Endothelial cell of umbilical vein (primary cell): ENCODE measurements around the gene ENDOG. TPM values are rescaled to one million over a fixed set of nuclear protein-coding genes. Genes with fewer than 3 reads are reported as not detected.

Experiments
- BruUV-seq: library from RNA; stranded (reverse); fragments of 400-500 nt; replicated peaks from 2 replicates; lab custom pipeline; 2021; lab: Mats Ljungman, UMichigan
- CTCF ChIA-PET: fragments of 300-600, 350-600 bp; sonication (Branson Sonifier 250); formaldehyde crosslinking; loops from one replicate; lab custom pipeline; 2021; ENCODE audit warnings: antibody characterized with exemption, inconsistent platforms; lab: Charles Lee
- POLR2A ChIA-PET: fragments of 300-600, 350-600 bp; sonication (Branson Sonifier 250); formaldehyde crosslinking; loops from one replicate; lab custom pipeline; 2021; ENCODE audit warnings: antibody characterized with exemption, inconsistent platforms; lab: Charles Lee
- DNase-seq: peaks from one replicate; pipeline ENCODE4 v3.0.0-alpha.2; 2011; ENCODE audit warnings: low read depth, low spot score
- FAIRE-seq: peaks from 2 replicates; lab custom pipeline; 2011; peaks lifted over from hg19 to GRCh38; lab: Jason Lieb, UNC
- H2AFZ ChIP-seq: 2 replicates; pipeline ENCODE4 v1.6.0; 2012; ENCODE audit warnings: low read depth, low read length, control low read depth, inconsistent platforms
- H3K27ac ChIP-seq: 2 replicates; pipeline ENCODE4 v1.5.1; 2011; ENCODE audit warnings: low read depth, mild to moderate bottlenecking, control low read depth, low read length, moderate library complexity; ENCODE audit not compliant: insufficient read depth
- H3K27me3 ChIP-seq, 2 experiments: 2 replicates each; pipeline versions ENCODE4 v1.6.0 to v1.6.1; 2011; ENCODE audit warnings: low read length in 2 of 2, mixed read lengths in 1 of 2; ENCODE audit not compliant: control insufficient read depth in 2 of 2, insufficient read depth in 2 of 2
- H3K36me3 ChIP-seq, 2 experiments: 2 replicates in 1 of 2; 3 replicates in 1 of 2; pipeline ENCODE4 v1.5.1; 2011; ENCODE audit warnings: low read length in 2 of 2, mild to moderate bottlenecking in 1 of 2, moderate library complexity in 1 of 2; ENCODE audit not compliant: control insufficient read depth in 2 of 2, insufficient read depth in 2 of 2; ENCODE audit errors: extremely low read depth in 1 of 2
- H3K4me1 ChIP-seq: 3 replicates; pipeline ENCODE4 v1.5.1; 2011; ENCODE audit warnings: mild to moderate bottlenecking, low read length; ENCODE audit not compliant: control insufficient read depth, insufficient read depth; ENCODE audit errors: extremely low read depth
- H3K4me2 ChIP-seq: 2 replicates; pipeline ENCODE4 v1.6.1; 2011; ENCODE audit warnings: low read length, control low read depth, mixed read lengths; ENCODE audit not compliant: insufficient read depth
- H3K4me3 ChIP-seq, 3 experiments: fragments of 200-600 bp in 1 of 3; sonication (generic), shearing (Covaris generic) in 1 of 3; replicated peaks in 1 of 3; 2 replicates each; pipeline ENCODE4 v1.5.1; 2011 to 2016; ENCODE audit warnings: control low read depth in 3 of 3, low read length in 3 of 3, mild to moderate bottlenecking in 2 of 3, inconsistent platforms in 1 of 3, low read depth in 1 of 3, moderate library complexity in 1 of 3; ENCODE audit not compliant: insufficient read depth in 1 of 3
- H3K79me2 ChIP-seq: 2 replicates; pipeline ENCODE4 v1.6.0; 2012; ENCODE audit warnings: low read length, inconsistent platforms; ENCODE audit not compliant: control insufficient read depth, insufficient read depth
- H3K9ac ChIP-seq: replicated peaks from 2 replicates; pipeline ENCODE3; 2011; ENCODE audit warnings: low read length, control low read depth; ENCODE audit not compliant: insufficient read depth; ENCODE audit errors: extremely low read depth
- H3K9me1 ChIP-seq: replicated peaks from 3 replicates; pipeline ENCODE4 v1.6.0; 2011; ENCODE audit warnings: mild to moderate bottlenecking, low read length; ENCODE audit not compliant: control insufficient read depth, insufficient read depth; ENCODE audit errors: extremely low read depth
- H3K9me3 ChIP-seq: replicated peaks from 2 replicates; pipeline ENCODE4 v1.5.1; 2012; ENCODE audit warnings: low read length, inconsistent platforms; ENCODE audit not compliant: control insufficient read depth, insufficient read depth
- H4K20me1 ChIP-seq: replicated peaks from 2 replicates; pipeline ENCODE3; 2011; ENCODE audit warnings: mild to moderate bottlenecking, low read length; ENCODE audit not compliant: control insufficient read depth, insufficient read depth; ENCODE audit errors: extremely low read depth
- CTCF ChIP-seq, 2 donors: IDR thresholded peaks; 1 replicate in 1 of 2; 2 replicates in 1 of 2; pipeline ENCODE4 v1.5.1; 2011; ENCODE audit warnings: low read length in 2 of 2, mild to moderate bottlenecking in 2 of 2, moderate library complexity in 2 of 2, control low read depth in 1 of 2, inconsistent platforms in 1 of 2, low read depth in 1 of 2; ENCODE audit not compliant: insufficient read depth in 1 of 2; ENCODE audit errors: extremely low read depth in 1 of 2
- EZH2 ChIP-seq: IDR thresholded peaks from 2 replicates; pipeline ENCODE4 v1.6.1; 2012; ENCODE audit warnings: borderline replicate concordance, low read depth, mild to moderate bottlenecking, moderate library complexity, low read length, inconsistent platforms; ENCODE audit not compliant: severe bottlenecking
- FOS ChIP-seq: IDR thresholded peaks from 2 replicates; pipeline ENCODE4 v1.6.1; 2011; ENCODE audit warnings: mild to moderate bottlenecking, low read length, moderate library complexity, borderline replicate concordance; ENCODE audit not compliant: insufficient read depth
- GATA2 ChIP-seq: IDR thresholded peaks from 2 replicates; pipeline ENCODE4 v1.7.0; 2011; ENCODE audit warnings: low read depth, mild to moderate bottlenecking, moderate library complexity, mixed read lengths, low read length; ENCODE audit not compliant: insufficient read length, insufficient read depth
- JUN ChIP-seq: IDR thresholded peaks from 2 replicates; pipeline ENCODE4 v1.6.1; 2011; ENCODE audit warnings: borderline replicate concordance, low read depth; ENCODE audit not compliant: insufficient read length, insufficient read depth
- MAX ChIP-seq: IDR thresholded peaks from 2 replicates; pipeline ENCODE4 v1.6.1; 2011; ENCODE audit not compliant: insufficient read depth, insufficient read length
- MYC ChIP-seq: IDR thresholded peaks from one replicate; pipeline ENCODE4 v1.6.1; 2011; ENCODE audit warnings: mild to moderate bottlenecking, low read depth, low read length
- POLR2A ChIP-seq: IDR thresholded peaks from 2 replicates; pipeline ENCODE4 v1.6.1; 2012; ENCODE audit warnings: low read depth, mild to moderate bottlenecking, control low read depth, low read length
- POLR2AphosphoS5 ChIP-seq: IDR thresholded peaks from 2 replicates; pipeline ENCODE4 v1.6.1; 2012; ENCODE audit warnings: low read depth, mild to moderate bottlenecking, control low read depth, low read length, moderate library complexity; ENCODE audit not compliant: insufficient read depth
- dilution Hi-C: fragments of 300-500 bp; cut with MboI; formaldehyde crosslinking; loops from one replicate; pipeline ENCODE4 v1.15.0; 2019; ENCODE audit warnings: low sequenced_read_pairs; ENCODE audit not compliant: extremely low pct_ligation_motif_present
- intact Hi-C: fragments of 100-400 bp; cut with micrococcal nuclease; formaldehyde crosslinking; loops from one replicate; pipeline ENCODE4 v1.10.0; 2022
- polyA plus RNA-seq, 4 experiments: library from polyadenylated mRNA; depleted of rRNA in 3 of 4; stranded (reverse) in 3 of 4; unstranded in 1 of 4; fragments of >200 nt; gene quantifications; 2 replicates each; pipeline versions ENCODE4 v1.2.1 to v1.2.3, GENCODE V29; 2011 to 2012; ENCODE audit warnings: missing spikeins in 1 of 4
- total RNA-seq: library from RNA; stranded (reverse); gene quantifications from 2 replicates; pipeline ENCODE4 v1.2.3, GENCODE V29; 2021

The ENDOG gene
- total and polyA plus RNA-seq, 2 donors (not counting 3 experiments of a cell fraction or from before 2014, with no cell fraction given) = 18.0 to 21.1 TPM

GRCh38 chr9:128800061-128800460, 18.2 kb upstream of the ENDOG start:
- H3K4me2 ChIP-seq = no peak overlapping the region
- H3K36me3 ChIP-seq = peaks cover 10 to 41% of the 10 kb centered on the region in 2 experiments
- POLR2A ChIA-PET = no interaction called here
- H3K27ac ChIP-seq = no peak overlapping the region
- no peak overlapping the region for H3K4me3 ChIP-seq
- no peaks in the 10 kb centered on the region for H3K9me3 ChIP-seq
- CTCF ChIA-PET = interaction anchor here (0.7 to 1.2 kb wide), 2 partner anchors 10 to 413 kb away, joined by 3 to 4 read pairs; no protein-coding TSS in a partner anchor
- DNase-seq (no peak), FAIRE-seq (no peak)
- no peaks in the 10 kb centered on the region for H3K9me1 ChIP-seq
- BruUV-seq = no TSS peak
- intact Hi-C loops (no loop called here), dilution Hi-C loops (no loop called here)
- no peak overlapping the region for H3K9ac ChIP-seq
- H3K27me3 ChIP-seq = no peaks in the 10 kb centered on the region
- no peaks in the 10 kb centered on the region for H4K20me1 ChIP-seq
- H2AFZ ChIP-seq = no peak overlapping the region
- H3K4me1 ChIP-seq = no peaks in the 10 kb centered on the region
- no peaks in the 10 kb centered on the region for H3K79me2 ChIP-seq
- no peak for TF ChIP-seq JUN
- no peak for TF ChIP-seq CTCF (IDR thresholded peaks at IDR 0.05; ENCODE audit: extremely low read depth in 1 of 2, insufficient read depth in 1 of 2, low read depth in 1 of 2, low read length in 2 of 2)
- no peak for TF ChIP-seq EZH2
- TF ChIP-seq FOS = no peak
- no peak for TF ChIP-seq MAX
- TF ChIP-seq GATA2 = no peak
- no peak for TF ChIP-seq MYC
- no peak for TF ChIP-seq POLR2A
- no peak for TF ChIP-seq POLR2AphosphoS5
